ENCODE measurements around the gene SGSH.

Gene SGSH

GRCh38 chr17:80223142-80223815, 3.1 kb upstream of the SGSH start:
- Histone ChIP-seq H3K27ac (no peak overlapping the region), H3K9me3 (no peaks in the 10 kb centered on the region), H3K36me3 (no peaks in the 10 kb centered on the region), H3K4me1 (ENCODE audit: control insufficient read depth in 1 of 2, insufficient read depth in 1 of 2, low read depth in 1 of 2, low read length in 1 of 2) (peaks cover 15% of the 10 kb centered on the region in 2 experiments), H3K27me3 (peaks cover 97% of the 10 kb centered on the region), H3K4me3 (ENCODE audit: low read depth in 1 of 2, low read length in 1 of 2) (no peak overlapping the region)
- no peak for TF ChIP-seq CTCF (IDR thresholded peaks at IDR 0.05)

GRCh38 chr17:80222376-80223141, 2.4 kb upstream of the SGSH start:
- Histone ChIP-seq H3K36me3 (no peaks in the 10 kb centered on the region), H3K27ac (no peak overlapping the region), H3K4me1 (ENCODE audit: control insufficient read depth in 1 of 2, insufficient read depth in 1 of 2, low read depth in 1 of 2, low read length in 1 of 2) (peaks cover 15% of the 10 kb centered on the region in 2 experiments), H3K27me3 (peaks cover 97% of the 10 kb centered on the region), H3K9me3 (no peaks in the 10 kb centered on the region), H3K4me3 (ENCODE audit: low read depth in 1 of 2, low read length in 1 of 2) (no peak overlapping the region)
- TF ChIP-seq CTCF (IDR thresholded peaks at IDR 0.05), result no peak

- Histone ChIP-seq H3K9me3 (no peaks in the 10 kb centered on the region), H3K36me3 (no peaks in the 10 kb centered on the region), H3K4me3 (ENCODE audit: low read depth in 1 of 2, low read length in 1 of 2) (no peak overlapping the region), H3K27ac (no peak overlapping the region), H3K27me3 (peaks cover 97% of the 10 kb centered on the region), H3K4me1 (ENCODE audit: control insufficient read depth in 1 of 2, insufficient read depth in 1 of 2, low read depth in 1 of 2, low read length in 1 of 2) (peaks cover 15% of the 10 kb centered on the region in 2 experiments)
- no peak for TF ChIP-seq CTCF (IDR thresholded peaks at IDR 0.05)
Measured at GRCh38 chr17:80221351-80222105, 1.4 kb upstream of the SGSH start.

GRCh38 chr17:80220736-80221215, 643 bp upstream of the SGSH start:
- H3K27me3 ChIP-seq, result peaks cover 92% of the 10 kb centered on the region
- H3K9me3 ChIP-seq, result no peaks in the 10 kb centered on the region
- peak overlapping the region; percentile 64 to 82 for H3K4me3 ChIP-seq (ENCODE audit: low read depth in 1 of 2, low read length in 1 of 2)
- H3K4me1 ChIP-seq (ENCODE audit: control insufficient read depth in 1 of 2, insufficient read depth in 1 of 2, low read depth in 1 of 2, low read length in 1 of 2), result peaks cover 15% of the 10 kb centered on the region in 2 experiments
- H3K27ac ChIP-seq, result no peak overlapping the region
- no peak for TF ChIP-seq CTCF (IDR thresholded peaks at IDR 0.05)
- H3K36me3 ChIP-seq, result no peaks in the 10 kb centered on the region

- TF ChIP-seq CTCF (IDR thresholded peaks at IDR 0.05), result no peak
- Histone ChIP-seq H3K36me3 (no peaks in the 10 kb centered on the region), H3K4me3 (ENCODE audit: low read depth in 1 of 2, low read length in 1 of 2) (peak overlapping the region; percentile 64 to 82), H3K27ac (peak overlapping the region; percentile 77), H3K4me1 (ENCODE audit: control insufficient read depth in 1 of 2, insufficient read depth in 1 of 2, low read depth in 1 of 2, low read length in 1 of 2) (peaks cover 15% of the 10 kb centered on the region in 2 experiments), H3K27me3 (peaks cover 87% of the 10 kb centered on the region), H3K9me3 (no peaks in the 10 kb centered on the region)
Measured at GRCh38 chr17:80219763-80220053, 425 bp downstream of the SGSH start.
